Thymus (tissue), 2 donors: ENCODE results near the gene PBRM1. TPM values are rescaled to one million over a fixed set of nuclear protein-coding genes. Genes with fewer than 3 reads are reported as not detected.

ENCODE experiments used
- polyA plus RNA-seq: library from polyadenylated mRNA; stranded (reverse); fragments of 200-250 nt; gene quantifications from one replicate; pipeline ENCODE4 v1.2.3, GENCODE V29; 2013
- total RNA-seq: library from RNA; stranded (reverse); fragments of 120-200 nt; gene quantifications from one replicate; pipeline ENCODE4 v1.2.4, GENCODE V29; 2013
- donor health status: healthy.

PBRM1 gene
- total and polyA plus RNA-seq, 2 donors, result 15.7 to 48.1 TPM

Other genes with a start within 250 kb of the PBRM1 start
- 0.80 TPM for gene SEMA3G, start 240.8 kb downstream of the PBRM1 start, total RNA-seq
- gene SEMA3G, start 240.8 kb downstream of the PBRM1 start, polyA plus RNA-seq, result 6.4 TPM
- gene TNNC1, start 231.9 kb downstream of the PBRM1 start, total RNA-seq, result 5.5 TPM
- gene TNNC1, start 231.9 kb downstream of the PBRM1 start, polyA plus RNA-seq, result 10.2 TPM
- gene NISCH, start 230.3 kb downstream of the PBRM1 start, total RNA-seq, result 27.6 TPM
- 62.3 TPM for gene NISCH, start 230.3 kb downstream of the PBRM1 start, polyA plus RNA-seq
- 19.5 TPM for gene STAB1, start 190.6 kb downstream of the PBRM1 start, total RNA-seq
- 315 TPM for gene STAB1, start 190.6 kb downstream of the PBRM1 start, polyA plus RNA-seq
- gene NT5DC2, start 152.1 kb downstream of the PBRM1 start, total RNA-seq, result 18.1 TPM
- 11.2 TPM for gene NT5DC2, start 152.1 kb downstream of the PBRM1 start, polyA plus RNA-seq
- 15.5 TPM for gene UQCC5, start 149.3 kb downstream of the PBRM1 start, total RNA-seq
- gene UQCC5, start 149.3 kb downstream of the PBRM1 start, polyA plus RNA-seq, result 30.3 TPM
- 84.2 TPM for gene GNL3, start 119 bp upstream of the PBRM1 start, total RNA-seq
- gene GNL3, start 119 bp upstream of the PBRM1 start, polyA plus RNA-seq, result 67.4 TPM
- 46.0 TPM for gene GLT8D1, start 19.9 kb upstream of the PBRM1 start, total RNA-seq
- 47.5 TPM for gene GLT8D1, start 19.9 kb upstream of the PBRM1 start, polyA plus RNA-seq
- gene SPCS1, start 20.2 kb upstream of the PBRM1 start, total RNA-seq, result 71.0 TPM
- 167 TPM for gene SPCS1, start 20.2 kb upstream of the PBRM1 start, polyA plus RNA-seq
- 18.7 TPM for gene NEK4, start 85.0 kb upstream of the PBRM1 start, total RNA-seq
- gene NEK4, start 85.0 kb upstream of the PBRM1 start, polyA plus RNA-seq, result 9.5 TPM
- gene ITIH1, start 91.7 kb upstream of the PBRM1 start, total RNA-seq, result 0.52 TPM
- gene ITIH1, start 91.7 kb upstream of the PBRM1 start, polyA plus RNA-seq, result 3.4 TPM
- 0.24 TPM for gene ITIH3, start 108.9 kb upstream of the PBRM1 start, total RNA-seq
- 4.8 TPM for gene ITIH3, start 108.9 kb upstream of the PBRM1 start, polyA plus RNA-seq
- 4.5 TPM for gene ITIH4, start 144.8 kb upstream of the PBRM1 start, total RNA-seq
- 40.8 TPM for gene ITIH4, start 144.8 kb upstream of the PBRM1 start, polyA plus RNA-seq
- 0.85 TPM for gene MUSTN1, start 149.1 kb upstream of the PBRM1 start, total RNA-seq
- gene MUSTN1, start 149.1 kb upstream of the PBRM1 start, polyA plus RNA-seq, result 59.3 TPM
- 9.2 TPM for gene STIMATE, start 211.6 kb upstream of the PBRM1 start, total RNA-seq
- gene STIMATE, start 211.6 kb upstream of the PBRM1 start, polyA plus RNA-seq, result 7.5 TPM